Hindlimb muscle (tissue), 1 donor: ENCODE measurements around the gene PDCD1. TPM values are rescaled to one million over a fixed set of nuclear protein-coding genes. Genes with fewer than 3 reads are reported as not detected.
"Not testable (repeated sequence)": the region's sequence is repeated elsewhere in the genome, so short reads cannot be mapped to it uniquely, and the experiment has no call there.

ENCODE experiments used
- DNase-seq: peaks from one replicate; pipeline ENCODE4 v3.0.0-alpha.2; 2013
- polyA plus RNA-seq: library from polyadenylated mRNA; unstranded; fragments of 120-200 nt; gene quantifications from one replicate; pipeline ENCODE4 v1.2.1, GENCODE V29; 2013; ENCODE audit not compliant: insufficient read length

Gene PDCD1
- polyA plus RNA-seq = 0.12 TPM

GRCh38 chr2:241858206-241859016 lies at the start of gene PDCD1:
Gene PDCD1, minus strand, starts transcription at chr2:241858894. Its CDS starts 56 bp downstream, at chr2:241858838.
- DNase-seq = no peak

GRCh38 chr2:241907831-241908230 lies 49.1 kb upstream of the PDCD1 start:
- not testable (repeated sequence) for DNase-seq

GRCh38 chr2:241906826-241907570 lies 48.3 kb upstream of the PDCD1 start:
- no peak for DNase-seq

GRCh38 chr2:241906378-241906770 lies 47.7 kb upstream of the PDCD1 start:
- DNase-seq = not testable (repeated sequence)

- no peak for DNase-seq
Observed at GRCh38 chr2:241905716-241906377, 47.2 kb upstream of the PDCD1 start.

GRCh38 chr2:241904791-241905710 lies 46.4 kb upstream of the PDCD1 start:
- DNase-seq = no peak

- no peak for DNase-seq
Observed at GRCh38 chr2:241904011-241904718, 45.5 kb upstream of the PDCD1 start.

GRCh38 chr2:241903121-241904010 lies 44.7 kb upstream of the PDCD1 start:
- no peak for DNase-seq

- no peak for DNase-seq
Observed at GRCh38 chr2:241902357-241902991, 43.8 kb upstream of the PDCD1 start.

GRCh38 chr2:241901500-241902351 lies 43.0 kb upstream of the PDCD1 start:
- no peak for DNase-seq

GRCh38 chr2:241901018-241901380 lies 42.3 kb upstream of the PDCD1 start:
- no peak for DNase-seq

- DNase-seq = no peak
Observed at GRCh38 chr2:241900251-241901017, 41.7 kb upstream of the PDCD1 start.

- no peak for DNase-seq
Observed at GRCh38 chr2:241898463-241899270, 40.0 kb upstream of the PDCD1 start.

- no peak for DNase-seq
Observed at GRCh38 chr2:241897231-241897916, 38.7 kb upstream of the PDCD1 start.

GRCh38 chr2:241896746-241897201 lies 38.1 kb upstream of the PDCD1 start:
- no peak for DNase-seq
